Osteoblast (primary cell): ENCODE data around the gene USP2. TPM values are rescaled to one million over a fixed set of nuclear protein-coding genes. Genes with fewer than 3 reads are reported as not detected.

Source experiments
- DNase-seq: peaks from one replicate; pipeline ENCODE4 v3.0.0; 2011; ENCODE audit warnings: low spot score, mixed read lengths; ENCODE audit not compliant: insufficient read length; ENCODE audit errors: missing footprints
- H2AFZ ChIP-seq: 2 replicates; pipeline ENCODE4 v1.6.0; 2011; ENCODE audit warnings: mild to moderate bottlenecking, low read length
- H3K27ac ChIP-seq: 2 replicates; pipeline ENCODE4 v1.5.1; 2011; ENCODE audit warnings: mild to moderate bottlenecking, low read depth, low read length, moderate library complexity
- H3K27me3 ChIP-seq: 2 replicates; pipeline ENCODE4 v1.6.0; 2012; ENCODE audit warnings: mild to moderate bottlenecking, control low read depth, inconsistent platforms, low read length, moderate library complexity; ENCODE audit not compliant: insufficient read depth
- H3K36me3 ChIP-seq: 2 replicates; pipeline ENCODE4 v1.5.1; 2011; ENCODE audit warnings: mild to moderate bottlenecking, low read length, control low read depth, moderate library complexity; ENCODE audit not compliant: insufficient read depth
- H3K4me1 ChIP-seq: 2 replicates; pipeline ENCODE4 v1.5.1; 2011; ENCODE audit warnings: mild to moderate bottlenecking, low read length, control low read depth, moderate library complexity; ENCODE audit not compliant: insufficient read depth
- H3K4me2 ChIP-seq: 2 replicates; pipeline ENCODE4 v1.6.0; 2011; ENCODE audit warnings: mild to moderate bottlenecking, low read length; ENCODE audit not compliant: insufficient read depth
- H3K4me3 ChIP-seq: fragments of 200-600 bp; sonication (generic); 3 replicates; pipeline ENCODE4 v1.5.1; 2012; ENCODE audit warnings: mild to moderate bottlenecking, low read length, inconsistent platforms; ENCODE audit not compliant: insufficient read depth
- H3K79me2 ChIP-seq: 2 replicates; pipeline ENCODE4 v1.6.0; 2012; ENCODE audit warnings: mild to moderate bottlenecking, low read length, control low read depth, inconsistent platforms; ENCODE audit not compliant: insufficient read depth
- H3K9me3 ChIP-seq: 2 replicates; pipeline ENCODE4 v1.5.1; 2011; ENCODE audit warnings: low read depth, low read length, control low read depth
- H4K20me1 ChIP-seq: 2 replicates; pipeline ENCODE4 v1.6.0; 2012; ENCODE audit warnings: mild to moderate bottlenecking, low read length, control low read depth; ENCODE audit not compliant: insufficient read depth
- total RNA-seq: library from RNA; depleted of rRNA; stranded (reverse); fragments of >200 nt; gene quantifications from 2 replicates; pipeline ENCODE4 v1.2.3, GENCODE V29; 2012
- TF ChIP-seq, protein P1 (sequence below): IDR thresholded peaks from 2 replicates; pipeline ENCODE4 v1.5.1; 2011; ENCODE audit warnings: mild to moderate bottlenecking, low read depth, low read length, moderate library complexity; ENCODE audit errors: extremely low read depth

USP2 gene
- total RNA-seq, 1 donor = 0.36 TPM

DNA sequence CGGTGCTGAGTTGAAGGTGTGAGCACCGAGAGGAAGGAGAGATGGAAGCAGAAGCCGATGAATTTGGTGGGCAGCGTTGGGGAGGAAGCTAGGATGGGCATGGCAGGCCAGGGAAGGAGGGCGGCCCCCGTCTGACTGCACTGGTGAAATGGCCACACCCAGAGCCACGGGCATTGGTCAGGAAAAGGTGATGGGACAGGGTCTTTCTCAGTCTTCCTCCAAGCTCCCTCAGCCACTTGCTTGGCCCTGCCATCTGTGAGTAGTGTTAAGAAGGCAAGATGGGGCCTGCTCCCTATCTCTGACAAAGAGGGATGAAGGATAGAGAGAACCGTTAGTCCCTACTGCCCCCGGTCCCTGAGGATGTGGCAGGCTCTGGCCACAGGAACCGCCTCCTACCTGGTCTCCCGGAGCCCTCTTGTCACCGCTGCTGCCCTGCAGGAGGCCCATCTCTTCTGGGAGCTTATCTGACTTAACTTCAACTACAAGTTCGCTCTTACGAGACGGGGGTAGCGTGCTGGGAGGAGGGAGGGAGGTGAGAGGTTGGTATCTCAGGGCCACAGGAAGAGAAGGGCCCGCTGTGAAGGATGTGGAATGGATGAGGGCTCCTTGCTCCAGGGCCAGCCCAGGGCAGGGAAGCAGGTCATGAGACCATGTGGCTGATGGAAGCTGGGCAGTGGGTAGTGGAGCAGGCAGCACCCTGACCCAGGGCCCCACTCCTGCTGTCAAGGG is 71.4 kb downstream of the USP2 start:
- TF ChIP-seq, protein P1, sequence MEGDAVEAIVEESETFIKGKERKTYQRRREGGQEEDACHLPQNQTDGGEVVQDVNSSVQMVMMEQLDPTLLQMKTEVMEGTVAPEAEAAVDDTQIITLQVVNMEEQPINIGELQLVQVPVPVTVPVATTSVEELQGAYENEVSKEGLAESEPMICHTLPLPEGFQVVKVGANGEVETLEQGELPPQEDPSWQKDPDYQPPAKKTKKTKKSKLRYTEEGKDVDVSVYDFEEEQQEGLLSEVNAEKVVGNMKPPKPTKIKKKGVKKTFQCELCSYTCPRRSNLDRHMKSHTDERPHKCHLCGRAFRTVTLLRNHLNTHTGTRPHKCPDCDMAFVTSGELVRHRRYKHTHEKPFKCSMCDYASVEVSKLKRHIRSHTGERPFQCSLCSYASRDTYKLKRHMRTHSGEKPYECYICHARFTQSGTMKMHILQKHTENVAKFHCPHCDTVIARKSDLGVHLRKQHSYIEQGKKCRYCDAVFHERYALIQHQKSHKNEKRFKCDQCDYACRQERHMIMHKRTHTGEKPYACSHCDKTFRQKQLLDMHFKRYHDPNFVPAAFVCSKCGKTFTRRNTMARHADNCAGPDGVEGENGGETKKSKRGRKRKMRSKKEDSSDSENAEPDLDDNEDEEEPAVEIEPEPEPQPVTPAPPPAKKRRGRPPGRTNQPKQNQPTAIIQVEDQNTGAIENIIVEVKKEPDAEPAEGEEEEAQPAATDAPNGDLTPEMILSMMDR = no peak
- Histone ChIP-seq H3K36me3 (peaks cover 16% of the 10 kb centered on the region), H3K4me3 (no peak overlapping the region), H3K27me3 (no peaks in the 10 kb centered on the region), H2AFZ (no peak overlapping the region), H3K79me2 (no peaks in the 10 kb centered on the region), H3K4me1 (peaks cover 15% of the 10 kb centered on the region), H3K9me3 (no peaks in the 10 kb centered on the region), H4K20me1 (no peaks in the 10 kb centered on the region), H3K4me2 (no peak overlapping the region), H3K27ac (no peak overlapping the region)
- DNase-seq = peak; percentile 62

DNA sequence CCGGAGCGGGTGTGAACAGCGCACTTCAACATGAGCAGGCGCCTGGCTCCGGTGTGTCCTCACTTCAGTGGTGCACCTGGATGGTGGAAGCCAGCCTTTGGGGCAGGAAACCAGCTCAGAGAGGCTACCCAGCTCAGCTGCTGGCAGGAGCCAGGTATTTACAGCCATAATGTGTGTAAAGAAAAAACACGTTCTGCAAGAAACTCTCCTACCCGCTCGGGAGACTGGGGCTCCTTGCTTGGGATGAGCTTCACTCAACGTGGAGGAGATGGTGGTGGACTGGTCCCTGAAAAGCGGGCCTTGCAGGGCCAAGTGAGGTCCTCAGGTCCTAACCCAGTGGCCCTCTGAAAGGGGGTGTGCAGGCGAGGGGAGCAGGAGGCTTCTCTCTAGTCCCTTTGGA is 72.1 kb downstream of the USP2 start:
- Histone ChIP-seq H3K9me3 (no peaks in the 10 kb centered on the region), H3K4me1 (peaks cover 15% of the 10 kb centered on the region), H3K4me3 (no peak overlapping the region), H3K4me2 (no peak overlapping the region), H4K20me1 (no peaks in the 10 kb centered on the region), H2AFZ (no peak overlapping the region), H3K79me2 (no peaks in the 10 kb centered on the region), H3K36me3 (peaks cover 16% of the 10 kb centered on the region), H3K27me3 (no peaks in the 10 kb centered on the region), H3K27ac (no peak overlapping the region)
- peak; percentile 68 for DNase-seq
- TF ChIP-seq, protein P1 = no peak

DNA sequence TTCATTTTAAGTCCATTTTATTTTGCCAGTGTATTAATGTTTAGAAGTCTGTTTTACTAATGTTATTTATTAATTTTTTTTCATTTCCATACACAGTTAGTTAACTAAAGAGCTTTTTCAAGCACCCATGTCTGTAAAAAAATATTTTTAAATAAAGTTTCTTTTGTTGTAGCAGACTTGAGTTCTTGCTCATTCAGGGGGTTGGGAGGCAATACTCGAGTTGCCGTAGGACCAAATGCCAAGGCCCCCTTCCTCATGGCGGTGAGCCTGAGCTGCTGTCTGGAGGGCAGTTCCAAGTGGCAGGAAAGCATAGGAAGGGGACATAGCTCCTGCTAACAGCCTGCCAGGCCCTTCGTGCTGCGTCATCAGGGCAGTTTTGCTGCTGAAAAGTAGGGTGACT is 73.5 kb downstream of the USP2 start:
- no peaks in the 10 kb centered on the region for H3K9me3 ChIP-seq
- no peaks in the 10 kb centered on the region for H4K20me1 ChIP-seq
- DNase-seq = no peak
- TF ChIP-seq, protein P1 = no peak
- no peak overlapping the region for H2AFZ ChIP-seq
- H3K4me2 ChIP-seq = no peak overlapping the region
- no peaks in the 10 kb centered on the region for H3K79me2 ChIP-seq
- H3K27me3 ChIP-seq = no peaks in the 10 kb centered on the region
- H3K4me1 ChIP-seq = peaks cover 15% of the 10 kb centered on the region
- H3K27ac ChIP-seq = no peak overlapping the region
- H3K36me3 ChIP-seq = peaks cover 25% of the 10 kb centered on the region
- no peak overlapping the region for H3K4me3 ChIP-seq

DNA sequence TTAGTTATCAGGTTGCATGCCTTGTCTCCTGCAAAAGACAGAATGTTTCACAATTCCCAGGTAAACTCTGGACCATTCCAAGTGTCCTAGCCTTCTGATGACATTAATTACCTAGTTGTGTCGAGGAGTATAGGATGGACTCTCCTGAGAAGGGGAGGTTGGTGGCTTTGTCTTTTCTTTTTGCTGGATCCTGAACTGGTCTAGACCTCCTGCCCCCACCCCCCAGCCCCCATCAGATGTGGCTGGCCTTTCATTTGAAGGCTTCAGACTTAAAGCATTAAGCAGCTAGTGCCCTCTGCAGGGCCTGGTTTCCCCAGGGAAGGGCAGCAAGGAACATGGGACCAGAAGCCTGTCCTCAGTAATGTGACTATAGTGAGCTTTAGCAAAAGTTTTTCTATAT is 74.3 kb downstream of the USP2 start:
- H3K4me3 ChIP-seq = no peak overlapping the region
- H3K27ac ChIP-seq = peak overlapping the region; percentile 68
- no peaks in the 10 kb centered on the region for H3K9me3 ChIP-seq
- TF ChIP-seq, protein P1 = no peak
- DNase-seq = no peak
- H3K79me2 ChIP-seq = no peaks in the 10 kb centered on the region
- peaks cover 33% of the 10 kb centered on the region for H3K36me3 ChIP-seq
- H3K27me3 ChIP-seq = no peaks in the 10 kb centered on the region
- H4K20me1 ChIP-seq = no peaks in the 10 kb centered on the region
- H3K4me1 ChIP-seq = peaks cover 15% of the 10 kb centered on the region
- H2AFZ ChIP-seq = no peak overlapping the region
- no peak overlapping the region for H3K4me2 ChIP-seq
